Mesangial cell (primary cell): ENCODE results near the gene CCDC60. TPM values are rescaled to one million over a fixed set of nuclear protein-coding genes. Genes with fewer than 3 reads are reported as not detected.

Experiments
- total RNA-seq: library from RNA; depleted of rRNA; stranded (reverse); fragments of >200 nt; gene quantifications from 2 replicates; pipeline ENCODE4 v1.2.3, GENCODE V29; 2015

Gene CCDC60, protein sequence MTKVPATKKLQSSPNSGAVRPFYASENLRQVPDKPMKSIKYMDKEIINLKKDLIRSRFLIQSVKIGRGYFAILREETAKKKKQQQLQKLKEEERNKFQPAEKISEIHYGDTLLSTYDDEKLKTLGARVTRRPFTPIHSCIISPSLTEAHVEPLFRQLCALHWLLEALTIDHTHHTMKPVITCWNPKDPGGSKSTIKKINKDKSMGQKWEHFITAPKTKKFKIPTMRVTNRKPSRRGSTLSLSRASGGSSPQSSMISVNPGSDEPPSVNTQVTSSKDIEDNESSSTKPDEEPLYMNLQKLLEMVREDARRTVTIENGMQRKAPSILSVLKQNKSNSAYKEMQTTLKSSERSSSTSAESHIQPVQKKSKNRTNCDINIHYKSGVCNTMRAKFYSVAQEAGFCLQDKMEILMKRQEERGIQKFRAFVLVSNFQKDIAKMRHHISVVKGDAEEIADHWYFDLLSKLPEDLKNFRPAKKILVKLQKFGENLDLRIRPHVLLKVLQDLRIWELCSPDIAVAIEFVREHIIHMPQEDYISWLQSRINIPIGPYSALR
- total RNA-seq: not detected in 2 replicates

DNA sequence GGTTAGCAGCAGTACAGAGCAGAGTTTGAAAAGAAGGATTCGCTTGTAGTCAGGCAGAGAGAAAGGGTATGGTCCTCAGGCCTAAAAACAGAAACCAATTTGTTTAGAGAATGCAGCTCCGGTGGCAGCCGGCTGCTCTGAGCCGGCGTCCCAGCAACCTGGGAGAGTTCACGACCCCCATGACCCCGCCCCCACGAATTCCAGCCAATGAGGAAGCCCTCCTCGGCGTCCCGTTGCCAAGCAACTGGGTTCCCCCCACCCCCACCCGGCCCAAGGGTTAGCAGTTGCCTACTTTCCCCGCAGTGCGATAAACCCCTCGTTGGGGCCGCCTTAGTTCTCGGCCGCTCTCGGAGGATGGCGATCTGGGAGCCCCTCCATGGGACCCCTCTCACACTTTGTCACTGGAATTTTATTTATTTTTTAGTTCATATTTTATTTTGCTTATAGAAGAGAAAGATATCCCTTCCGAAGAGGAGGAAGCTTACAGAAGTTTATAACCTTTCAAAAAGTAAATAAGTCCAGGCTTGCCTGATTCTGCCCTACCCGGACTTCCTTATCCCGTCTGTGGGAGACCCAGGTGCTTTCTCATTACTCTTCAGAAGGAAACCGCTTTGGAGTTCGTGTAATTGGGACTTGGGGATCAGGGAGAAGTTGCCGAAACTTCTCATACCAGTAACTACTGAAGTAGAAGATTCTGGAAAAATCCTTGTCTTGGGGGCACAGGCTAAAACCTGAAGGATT is at the start of gene CCDC60:
Gene CCDC60, plus strand, starts transcription at position 300 of the 741 bp plus-strand sequence. CDS start 448 bp downstream, outside the sequence.

Other genes starting within 250 kb of the CCDC60 start
- gene HSPB8, start 155.8 kb upstream of the CCDC60 start, total RNA-seq: 25.1 and 69.8 TPM in 2 replicates